Measurements from ENCODE around the gene FNDC5. TPM values are rescaled to one million over a fixed set of nuclear protein-coding genes. Genes with fewer than 3 reads are reported as not detected.

Gene FNDC5
- polyA plus RNA-seq, 1 of the 3 experiments (the other 2 are of a cell fraction), result 0.59 TPM

DNA sequence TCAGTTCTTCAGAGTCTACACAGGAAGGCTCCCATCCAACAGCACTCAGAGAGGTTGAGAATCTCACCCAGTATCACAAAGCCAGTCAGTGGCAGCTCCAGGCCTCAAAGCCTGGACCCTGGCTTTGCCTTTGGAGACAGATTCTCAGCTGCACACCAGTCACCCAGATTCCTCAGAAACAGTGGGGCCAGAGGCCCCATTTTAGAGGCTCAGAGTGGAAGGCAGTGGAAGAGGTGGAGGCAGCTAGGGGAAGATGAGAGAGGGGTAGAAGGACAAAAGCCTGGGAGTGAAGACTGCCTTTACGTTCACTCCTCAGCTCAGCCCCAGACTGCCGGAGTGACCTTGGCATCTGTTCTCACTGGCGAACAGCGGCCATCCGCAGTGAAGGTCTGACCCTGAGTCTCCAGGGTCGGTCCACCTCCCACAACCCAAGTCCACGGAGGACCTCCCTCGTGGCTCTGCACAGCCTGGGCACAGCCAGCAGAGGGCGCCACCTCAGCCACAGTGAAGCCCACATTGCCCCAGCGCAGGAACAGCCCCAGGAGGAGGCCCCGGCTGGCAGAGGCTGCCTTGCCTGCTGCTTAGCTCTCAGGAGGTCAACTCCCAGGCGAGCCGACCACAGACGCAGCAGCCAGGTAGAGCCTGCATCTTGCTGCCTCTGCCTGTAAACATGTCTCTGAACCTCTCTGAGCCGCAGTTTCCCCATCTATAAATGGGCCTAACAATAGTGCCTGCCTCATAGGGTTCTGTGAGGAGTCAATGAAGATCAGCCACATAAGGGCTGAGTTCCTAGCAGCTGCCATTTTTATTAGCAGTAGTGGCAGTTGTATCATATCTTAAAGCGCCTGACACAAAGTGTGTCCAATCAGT lies 5.9 kb upstream of the FNDC5 start:
- no peaks in the 10 kb centered on the region for H3K79me2 ChIP-seq (ENCODE audit: insufficient read depth)
- H4K20me1 ChIP-seq (ENCODE audit: insufficient read depth), result no peaks in the 10 kb centered on the region
- no peaks in the 10 kb centered on the region for H3K9me3 ChIP-seq
- H3K27me3 ChIP-seq (ENCODE audit: insufficient read depth), result no peaks in the 10 kb centered on the region
- H3K4me1 ChIP-seq (ENCODE audit: control insufficient read depth in 1 of 2, insufficient read depth in 2 of 2, low read depth in 1 of 2, low read length in 1 of 2), result peaks cover 0 to 21% of the 10 kb centered on the region in 2 experiments; a peak in 1 of 4 replicates
- TF ChIP-seq SMC3 (IDR thresholded peaks at IDR 0.05; ENCODE audit: low read depth, low read length) (peak; percentile 71), JUND (IDR thresholded peaks at IDR 0.05) (no peak), YY1 (IDR thresholded peaks at IDR 0.05; ENCODE audit: low read depth) (no peak), NFIC (IDR thresholded peaks at IDR 0.05; ENCODE audit: borderline replicate concordance) (no peak), TEAD4 (IDR thresholded peaks at IDR 0.05; ENCODE audit: borderline replicate concordance, insufficient read depth) (no peak), RCOR1 (IDR thresholded peaks at IDR 0.05; ENCODE audit: low read length) (no peak), EP300 (IDR thresholded peaks at IDR 0.05; ENCODE audit: borderline replicate concordance in 1 of 2, low read depth in 1 of 2, low read length in 1 of 2) (no peak), RAD21 (IDR thresholded peaks at IDR 0.05; ENCODE audit: low read length) (peak; percentile 57), USF2 (IDR thresholded peaks at IDR 0.05; ENCODE audit: borderline replicate concordance, low read depth, low read length) (no peak), SIN3A (IDR thresholded peaks at IDR 0.05; ENCODE audit: borderline replicate concordance, low read depth, low read length) (no peak), POLR2AphosphoS5 (IDR thresholded peaks at IDR 0.05; ENCODE audit: low read depth, low read length) (no peak), FOSL2 (IDR thresholded peaks at IDR 0.05; ENCODE audit: borderline replicate concordance, low read depth) (no peak)
- TF ChIP-seq, protein P1, sequence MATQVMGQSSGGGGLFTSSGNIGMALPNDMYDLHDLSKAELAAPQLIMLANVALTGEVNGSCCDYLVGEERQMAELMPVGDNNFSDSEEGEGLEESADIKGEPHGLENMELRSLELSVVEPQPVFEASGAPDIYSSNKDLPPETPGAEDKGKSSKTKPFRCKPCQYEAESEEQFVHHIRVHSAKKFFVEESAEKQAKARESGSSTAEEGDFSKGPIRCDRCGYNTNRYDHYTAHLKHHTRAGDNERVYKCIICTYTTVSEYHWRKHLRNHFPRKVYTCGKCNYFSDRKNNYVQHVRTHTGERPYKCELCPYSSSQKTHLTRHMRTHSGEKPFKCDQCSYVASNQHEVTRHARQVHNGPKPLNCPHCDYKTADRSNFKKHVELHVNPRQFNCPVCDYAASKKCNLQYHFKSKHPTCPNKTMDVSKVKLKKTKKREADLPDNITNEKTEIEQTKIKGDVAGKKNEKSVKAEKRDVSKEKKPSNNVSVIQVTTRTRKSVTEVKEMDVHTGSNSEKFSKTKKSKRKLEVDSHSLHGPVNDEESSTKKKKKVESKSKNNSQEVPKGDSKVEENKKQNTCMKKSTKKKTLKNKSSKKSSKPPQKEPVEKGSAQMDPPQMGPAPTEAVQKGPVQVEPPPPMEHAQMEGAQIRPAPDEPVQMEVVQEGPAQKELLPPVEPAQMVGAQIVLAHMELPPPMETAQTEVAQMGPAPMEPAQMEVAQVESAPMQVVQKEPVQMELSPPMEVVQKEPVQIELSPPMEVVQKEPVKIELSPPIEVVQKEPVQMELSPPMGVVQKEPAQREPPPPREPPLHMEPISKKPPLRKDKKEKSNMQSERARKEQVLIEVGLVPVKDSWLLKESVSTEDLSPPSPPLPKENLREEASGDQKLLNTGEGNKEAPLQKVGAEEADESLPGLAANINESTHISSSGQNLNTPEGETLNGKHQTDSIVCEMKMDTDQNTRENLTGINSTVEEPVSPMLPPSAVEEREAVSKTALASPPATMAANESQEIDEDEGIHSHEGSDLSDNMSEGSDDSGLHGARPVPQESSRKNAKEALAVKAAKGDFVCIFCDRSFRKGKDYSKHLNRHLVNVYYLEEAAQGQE (IDR thresholded peaks at IDR 0.05; ENCODE audit: low read depth, low read length), result no peak
- TF ChIP-seq, protein P2, sequence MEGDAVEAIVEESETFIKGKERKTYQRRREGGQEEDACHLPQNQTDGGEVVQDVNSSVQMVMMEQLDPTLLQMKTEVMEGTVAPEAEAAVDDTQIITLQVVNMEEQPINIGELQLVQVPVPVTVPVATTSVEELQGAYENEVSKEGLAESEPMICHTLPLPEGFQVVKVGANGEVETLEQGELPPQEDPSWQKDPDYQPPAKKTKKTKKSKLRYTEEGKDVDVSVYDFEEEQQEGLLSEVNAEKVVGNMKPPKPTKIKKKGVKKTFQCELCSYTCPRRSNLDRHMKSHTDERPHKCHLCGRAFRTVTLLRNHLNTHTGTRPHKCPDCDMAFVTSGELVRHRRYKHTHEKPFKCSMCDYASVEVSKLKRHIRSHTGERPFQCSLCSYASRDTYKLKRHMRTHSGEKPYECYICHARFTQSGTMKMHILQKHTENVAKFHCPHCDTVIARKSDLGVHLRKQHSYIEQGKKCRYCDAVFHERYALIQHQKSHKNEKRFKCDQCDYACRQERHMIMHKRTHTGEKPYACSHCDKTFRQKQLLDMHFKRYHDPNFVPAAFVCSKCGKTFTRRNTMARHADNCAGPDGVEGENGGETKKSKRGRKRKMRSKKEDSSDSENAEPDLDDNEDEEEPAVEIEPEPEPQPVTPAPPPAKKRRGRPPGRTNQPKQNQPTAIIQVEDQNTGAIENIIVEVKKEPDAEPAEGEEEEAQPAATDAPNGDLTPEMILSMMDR (IDR thresholded peaks at IDR 0.05), result peak; percentile 82
- H2AFZ ChIP-seq (ENCODE audit: low read depth), result no peak overlapping the region
- H3F3A ChIP-seq (replicated peaks; ENCODE audit: insufficient read depth), result peaks cover 4% of the 10 kb centered on the region
- peak; percentile 87 for DNase-seq
- WGBS (ENCODE audit: low lambda C conversion rate), result 73% methylated on average over 10 of the region's 16 CpGs
- H3K4me3 ChIP-seq (ENCODE audit: low read depth in 2 of 2, low read length in 1 of 2), result no peak overlapping the region; a peak in 1 of 4 replicates
- H3K9ac ChIP-seq, result no peak overlapping the region
- no peak overlapping the region for H3K27ac ChIP-seq (ENCODE audit: low read depth in 2 of 2, low read length in 1 of 2)
- H3K9me2 ChIP-seq, result no peaks in the 10 kb centered on the region
- H3K4me2 ChIP-seq, result no peak overlapping the region
- H3K36me3 ChIP-seq (replicated peaks in 1 of 2; ENCODE audit: control insufficient read depth in 1 of 2, insufficient read depth in 2 of 2, low read length in 1 of 2), result no peaks in the 10 kb centered on the region
- ChIA-PET CTCF (interaction anchor here (0.6 to 4.6 kb wide), 45 partner anchors 10 to 1807 kb away, joined by 3 to 44 read pairs (median 4); partner anchors contain the start of genes HPCA, RBBP4, S100PBP and YARS1), POLR2A (no interaction called here)

Data from SK-N-SH (cell line).